Loucy (cell line): Measurements from ENCODE around the gene LARP4B.
"Not testable (repeated sequence)": the region's sequence is repeated elsewhere in the genome, so short reads cannot be mapped to it uniquely, and the experiment has no call there.

Experiments
- H2AFZ ChIP-seq: fragments of 200-600 bp; sonication (generic); 2 replicates; pipeline ENCODE4 v1.6.0; 2016; ENCODE audit warnings: antibody characterized with exemption, mild to moderate bottlenecking, low read length, moderate library complexity
- H3F3A ChIP-seq: fragments of 200-600 bp; 2 replicates; pipeline ENCODE4 v1.6.0; 2016; ENCODE audit warnings: antibody characterized with exemption, low read depth, mild to moderate bottlenecking
- H3K27me3 ChIP-seq: fragments of 200-600 bp; sonication (generic); 2 replicates; pipeline ENCODE4 v1.6.1; 2014; ENCODE audit warnings: low read length, mild to moderate bottlenecking; ENCODE audit not compliant: insufficient read depth, poor library complexity, severe bottlenecking
- H3K36me3 ChIP-seq: fragments of 200-600 bp; sonication (generic); 2 replicates; pipeline ENCODE4 v1.6.1; 2016; ENCODE audit warnings: low read length; ENCODE audit not compliant: insufficient read depth
- H3K4me1 ChIP-seq: fragments of 200-600 bp; sonication (generic); 2 replicates; pipeline ENCODE4 v1.5.1; 2014; ENCODE audit warnings: low read length, mild to moderate bottlenecking; ENCODE audit not compliant: insufficient read depth, poor library complexity, severe bottlenecking
- H3K4me2 ChIP-seq: fragments of 200-600 bp; sonication (generic); 2 replicates; pipeline ENCODE4 v1.6.0; 2014; ENCODE audit warnings: antibody characterized with exemption, low read length, low read depth, mild to moderate bottlenecking; ENCODE audit not compliant: poor library complexity, severe bottlenecking
- H3K4me3 ChIP-seq: fragments of 200-600 bp; sonication (generic); 2 replicates; pipeline ENCODE4 v1.5.1; 2014; ENCODE audit warnings: low read length, mild to moderate bottlenecking, mixed read lengths; ENCODE audit not compliant: poor library complexity, severe bottlenecking
- H3K79me2 ChIP-seq: fragments of 200-600 bp; sonication (generic); 2 replicates; pipeline ENCODE4 v1.6.1; 2014; ENCODE audit warnings: low read length; ENCODE audit not compliant: insufficient read depth
- H3K9ac ChIP-seq: fragments of 200-600 bp; sonication (generic); 2 replicates; pipeline ENCODE4 v1.6.0; 2014; ENCODE audit warnings: mild to moderate bottlenecking, low read depth, low read length, moderate library complexity; ENCODE audit not compliant: poor library complexity, severe bottlenecking
- H3K9me2 ChIP-seq: fragments of 200-600 bp; sonication (generic); replicated peaks from 2 replicates; pipeline ENCODE4 v1.6.1; 2016; ENCODE audit warnings: low read depth, low read length, mixed read lengths
- H3K9me3 ChIP-seq: fragments of 200-600 bp; sonication (generic); 2 replicates; pipeline ENCODE4 v1.6.1; 2014; ENCODE audit warnings: mild to moderate bottlenecking, antibody characterized with exemption, low read length, low read depth; ENCODE audit not compliant: insufficient read depth
- H4K20me1 ChIP-seq: fragments of 200-600 bp; sonication (generic); 2 replicates; pipeline ENCODE4 v1.6.0; 2014; ENCODE audit warnings: antibody characterized with exemption, low read length, mild to moderate bottlenecking; ENCODE audit not compliant: insufficient read depth, poor library complexity, severe bottlenecking
- EZH2phosphoT487 ChIP-seq: fragments of 200-600 bp; IDR thresholded peaks from 2 replicates; pipeline ENCODE4 v1.6.1; 2018; ENCODE audit warnings: antibody characterized with exemption, mild to moderate bottlenecking, moderate library complexity, borderline replicate concordance
- TF ChIP-seq, protein P1 (sequence below): fragments of 200-600 bp; sonication (generic); conservative IDR thresholded peaks from 2 replicates; pipeline ENCODE4 v1.5.1; 2014; ENCODE audit warnings: mild to moderate bottlenecking, antibody characterized with exemption, low read length

The LARP4B gene

DNA sequence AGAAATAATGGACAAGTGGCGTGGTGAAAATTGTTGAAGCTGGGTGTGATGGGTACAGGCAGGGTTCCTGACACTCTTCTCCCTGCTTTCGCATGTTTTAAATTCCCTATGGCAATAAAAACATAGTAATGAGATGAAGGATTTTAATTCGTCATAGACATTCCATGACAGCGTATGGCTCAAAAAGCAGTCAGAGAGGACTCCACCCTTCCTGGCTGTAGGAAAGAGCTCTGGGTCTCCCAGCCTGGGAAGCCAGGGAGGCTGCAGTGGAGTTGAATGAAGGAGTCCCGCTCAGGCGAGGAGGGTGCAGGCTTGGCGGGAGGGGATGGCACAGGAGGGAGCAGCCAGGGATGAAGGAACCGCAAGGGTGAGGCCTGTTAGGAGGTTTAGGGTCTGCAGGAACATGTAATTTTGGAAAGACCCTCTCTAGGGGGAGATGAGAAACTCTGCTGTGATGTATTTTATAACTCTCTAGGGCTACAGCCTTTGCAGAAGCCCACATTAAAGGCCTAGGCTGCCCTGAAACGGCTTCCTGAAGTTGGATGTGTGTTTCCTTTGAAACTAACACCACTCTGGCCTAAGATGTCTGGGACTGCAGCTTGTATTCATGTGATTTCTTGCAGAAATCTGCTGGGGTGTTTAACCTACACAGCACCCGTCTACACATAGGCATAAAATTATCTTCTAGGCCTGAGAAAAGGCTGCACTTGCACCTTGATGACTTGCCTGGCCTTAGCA lies 7.6 kb upstream of the LARP4B start:
- Histone ChIP-seq H3K36me3 (no peaks in the 10 kb centered on the region), H3K4me3 (peak overlapping the region; percentile 52), H3K9me3 (no peaks in the 10 kb centered on the region), H3K9me2 (no peaks in the 10 kb centered on the region), H3K79me2 (no peaks in the 10 kb centered on the region), H2AFZ (peak overlapping the region; percentile 91), H3K4me2 (peak overlapping the region; percentile 79), H4K20me1 (no peaks in the 10 kb centered on the region), H3F3A (peaks cover 10% of the 10 kb centered on the region), H3K4me1 (peaks cover 23% of the 10 kb centered on the region), H3K27me3 (no peaks in the 10 kb centered on the region), H3K9ac (peak overlapping the region; percentile 76)
- TF ChIP-seq, protein P1, sequence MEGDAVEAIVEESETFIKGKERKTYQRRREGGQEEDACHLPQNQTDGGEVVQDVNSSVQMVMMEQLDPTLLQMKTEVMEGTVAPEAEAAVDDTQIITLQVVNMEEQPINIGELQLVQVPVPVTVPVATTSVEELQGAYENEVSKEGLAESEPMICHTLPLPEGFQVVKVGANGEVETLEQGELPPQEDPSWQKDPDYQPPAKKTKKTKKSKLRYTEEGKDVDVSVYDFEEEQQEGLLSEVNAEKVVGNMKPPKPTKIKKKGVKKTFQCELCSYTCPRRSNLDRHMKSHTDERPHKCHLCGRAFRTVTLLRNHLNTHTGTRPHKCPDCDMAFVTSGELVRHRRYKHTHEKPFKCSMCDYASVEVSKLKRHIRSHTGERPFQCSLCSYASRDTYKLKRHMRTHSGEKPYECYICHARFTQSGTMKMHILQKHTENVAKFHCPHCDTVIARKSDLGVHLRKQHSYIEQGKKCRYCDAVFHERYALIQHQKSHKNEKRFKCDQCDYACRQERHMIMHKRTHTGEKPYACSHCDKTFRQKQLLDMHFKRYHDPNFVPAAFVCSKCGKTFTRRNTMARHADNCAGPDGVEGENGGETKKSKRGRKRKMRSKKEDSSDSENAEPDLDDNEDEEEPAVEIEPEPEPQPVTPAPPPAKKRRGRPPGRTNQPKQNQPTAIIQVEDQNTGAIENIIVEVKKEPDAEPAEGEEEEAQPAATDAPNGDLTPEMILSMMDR: no peak
- no peak for TF ChIP-seq EZH2phosphoT487

GRCh38 chr10:934746-935406 lies 3.4 kb upstream of the LARP4B start:
- TF ChIP-seq, protein P1: no peak
- no peak for TF ChIP-seq EZH2phosphoT487
- Histone ChIP-seq H3K79me2 (peaks cover 18% of the 10 kb centered on the region), H3K4me1 (peaks cover 22% of the 10 kb centered on the region), H3K9ac (no peak overlapping the region), H4K20me1 (peaks cover 8% of the 10 kb centered on the region), H3K4me3 (no peak overlapping the region), H3F3A (peaks cover 10% of the 10 kb centered on the region), H3K27me3 (no peaks in the 10 kb centered on the region), H2AFZ (no peak overlapping the region), H3K9me3 (no peaks in the 10 kb centered on the region), H3K9me2 (no peaks in the 10 kb centered on the region), H3K4me2 (no peak overlapping the region), H3K36me3 (no peaks in the 10 kb centered on the region)

DNA sequence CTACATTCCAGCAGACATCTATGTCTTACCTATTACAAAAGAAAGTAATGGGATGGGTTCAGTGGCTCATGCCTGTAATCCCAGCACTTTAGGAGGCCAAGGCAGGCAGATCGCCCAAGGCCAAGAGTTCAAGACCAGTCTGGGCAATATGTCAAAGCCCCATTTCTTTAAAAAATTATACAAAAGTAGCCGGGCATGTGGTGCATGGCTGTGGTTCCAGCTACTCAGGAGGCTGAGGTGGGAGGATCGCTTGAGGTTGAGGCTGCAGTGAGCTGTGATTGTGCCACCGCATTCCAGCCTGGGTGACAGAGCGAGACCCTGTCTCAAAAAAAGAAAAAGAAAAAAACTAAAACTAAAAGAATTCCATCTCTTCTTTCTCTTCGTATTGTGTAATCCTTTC lies 2.7 kb upstream of the LARP4B start:
- Histone ChIP-seq H4K20me1 (peaks cover 15% of the 10 kb centered on the region), H3K4me1 (peaks cover 23% of the 10 kb centered on the region), H3K4me2 (peak overlapping the region; percentile 47), H3K79me2 (peaks cover 25% of the 10 kb centered on the region)
- not testable (repeated sequence) for H3K4me3 ChIP-seq, H3K9me3 ChIP-seq, H3F3A ChIP-seq, H3K9ac ChIP-seq, H3K9me2 ChIP-seq, H3K36me3 ChIP-seq, H3K27me3 ChIP-seq, H2AFZ ChIP-seq
